Mesenchymal stem cell (in vitro differentiated cells and primary cell): ENCODE results near the gene ADAMTS17.

ENCODE experiments used
- DNase-seq: peaks from one replicate; pipeline ENCODE4 v3.0.0-alpha.2; 2013
- H2AFZ ChIP-seq: one replicate; pipeline ENCODE4 v1.6.1; 2013; ENCODE audit warnings: low read depth, mild to moderate bottlenecking, control low read depth, inconsistent platforms, low read length, moderate library complexity
- H2AK5ac ChIP-seq: 2 replicates; pipeline ENCODE4 v1.6.1; 2013; ENCODE audit warnings: low read length, moderate library complexity, mild to moderate bottlenecking, inconsistent platforms; ENCODE audit not compliant: severe bottlenecking
- H2BK120ac ChIP-seq: one replicate; pipeline ENCODE4 v1.6.1; 2013; ENCODE audit warnings: low read depth, mild to moderate bottlenecking, inconsistent platforms, low read length, moderate library complexity
- H2BK12ac ChIP-seq, 2 experiments: one replicate each; pipeline ENCODE4 v1.6.1; 2013; ENCODE audit warnings: inconsistent platforms in 2 of 2, low read length in 2 of 2, mild to moderate bottlenecking in 2 of 2, moderate library complexity in 2 of 2, control low read depth in 1 of 2
- H2BK15ac ChIP-seq: one replicate; pipeline ENCODE4 v1.6.1; 2013; ENCODE audit warnings: mild to moderate bottlenecking, low read depth, inconsistent platforms; ENCODE audit not compliant: poor library complexity, severe bottlenecking
- H2BK5ac ChIP-seq: 2 replicates; pipeline ENCODE4 v1.6.1; 2013; ENCODE audit warnings: low read depth, mild to moderate bottlenecking, low read length, control low read depth, inconsistent platforms; ENCODE audit not compliant: poor library complexity, severe bottlenecking
- H3K14ac ChIP-seq, 2 experiments: one replicate each; pipeline ENCODE4 v1.6.1; 2013; ENCODE audit warnings: inconsistent platforms in 2 of 2, low read length in 2 of 2, control low read depth in 1 of 2, mild to moderate bottlenecking in 1 of 2, moderate library complexity in 1 of 2
- H3K18ac ChIP-seq, 2 experiments: one replicate each; pipeline ENCODE4 v1.6.1; 2013; ENCODE audit warnings: inconsistent platforms in 2 of 2, low read length in 2 of 2, control low read depth in 1 of 2, low read depth in 1 of 2, mild to moderate bottlenecking in 1 of 2
- H3K23ac ChIP-seq, 2 experiments: one replicate each; pipeline ENCODE4 v1.6.1; 2013; ENCODE audit warnings: inconsistent platforms in 2 of 2, low read length in 2 of 2, mild to moderate bottlenecking in 2 of 2, moderate library complexity in 2 of 2, control low read depth in 1 of 2
- H3K27ac ChIP-seq: 2 replicates; pipeline ENCODE4 v1.5.1; 2013; ENCODE audit warnings: mild to moderate bottlenecking, moderate library complexity, low read length, control low read depth, inconsistent platforms; ENCODE audit not compliant: poor library complexity, severe bottlenecking
- H3K27me3 ChIP-seq, 2 experiments: 2 replicates each; pipeline versions ENCODE4 v1.6.1 to v1.7.0; 2013; ENCODE audit warnings: low read length in 2 of 2, mild to moderate bottlenecking in 2 of 2, moderate library complexity in 2 of 2, control low read depth in 1 of 2, inconsistent platforms in 1 of 2; ENCODE audit not compliant: control insufficient read depth in 1 of 2, insufficient read depth in 1 of 2
- H3K36me3 ChIP-seq, 2 experiments: 2 replicates each; pipeline versions ENCODE4 v1.6.1 to v1.7.0; 2013; ENCODE audit warnings: low read length in 2 of 2, control low read depth in 1 of 2, inconsistent platforms in 1 of 2, low read depth in 1 of 2, mild to moderate bottlenecking in 1 of 2; ENCODE audit not compliant: insufficient read depth in 2 of 2, control insufficient read depth in 1 of 2
- H3K4ac ChIP-seq, 2 experiments: one replicate each; pipeline ENCODE4 v1.6.1; 2013; ENCODE audit warnings: inconsistent platforms in 2 of 2, low read length in 2 of 2, mild to moderate bottlenecking in 2 of 2, moderate library complexity in 2 of 2, control low read depth in 1 of 2, low read depth in 1 of 2
- H3K4me1 ChIP-seq: 2 replicates; pipeline ENCODE4 v1.6.1; 2013; ENCODE audit warnings: low read depth, low read length, control low read depth; ENCODE audit not compliant: control insufficient read depth, insufficient read depth
- H3K4me2 ChIP-seq: 2 replicates; pipeline ENCODE4 v1.6.1; 2013; ENCODE audit warnings: low read length, mild to moderate bottlenecking, inconsistent platforms; ENCODE audit not compliant: poor library complexity, severe bottlenecking
- H3K4me3 ChIP-seq, 2 experiments: 2 replicates each; pipeline versions ENCODE4 v1.5.1 to v1.7.0; 2013; ENCODE audit warnings: low read length in 2 of 2, mild to moderate bottlenecking in 2 of 2, control low read depth in 1 of 2, low read depth in 1 of 2; ENCODE audit not compliant: insufficient read depth in 1 of 2
- H3K79me1 ChIP-seq: replicated peaks from 2 replicates; pipeline ENCODE4 v1.6.1; 2013; ENCODE audit warnings: mild to moderate bottlenecking, control low read depth, low read length, inconsistent platforms; ENCODE audit not compliant: poor library complexity, severe bottlenecking
- H3K9ac ChIP-seq: 2 replicates; pipeline ENCODE4 v1.7.0; 2013; ENCODE audit warnings: mild to moderate bottlenecking, low read length, moderate library complexity
- H3K9me3 ChIP-seq: 2 replicates; pipeline ENCODE4 v1.7.0; 2013; ENCODE audit warnings: mild to moderate bottlenecking, low read length; ENCODE audit not compliant: control insufficient read depth
- H4K8ac ChIP-seq: one replicate; pipeline ENCODE4 v1.6.1; 2013; ENCODE audit warnings: inconsistent platforms, mild to moderate bottlenecking, low read length, moderate library complexity
- H4K91ac ChIP-seq: one replicate; pipeline ENCODE4 v1.6.1; 2013; ENCODE audit warnings: mild to moderate bottlenecking, low read length, inconsistent platforms
- WGBS: methylation state at CpG from one replicate; pipeline ENCODE4 v1.1.7; 2013; ENCODE audit warnings: mixed read lengths; 5-methylcytosine and 5-hydroxymethylcytosine counted together

ADAMTS17 gene

DNA sequence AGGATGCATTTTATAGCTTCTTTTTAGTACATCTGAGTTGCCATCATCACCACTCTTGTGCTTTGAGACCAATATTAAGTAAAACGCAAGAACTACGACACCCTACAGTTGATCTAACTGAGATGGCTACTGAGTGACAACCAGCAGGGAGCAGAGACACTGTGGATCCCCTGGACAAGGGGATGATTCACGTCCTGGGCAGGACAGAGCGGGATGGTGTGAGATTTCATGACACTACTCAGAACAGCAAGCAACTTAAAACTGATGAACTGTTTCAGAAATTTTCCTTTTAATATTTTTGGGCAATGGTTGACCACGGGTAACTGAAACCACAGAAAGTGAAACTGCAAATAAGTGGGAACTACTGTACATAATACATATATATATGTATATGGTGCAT is 299.2 kb downstream of the ADAMTS17 start:
- Histone ChIP-seq H4K91ac (no peak overlapping the region), H3K4me1 (peaks cover 6% of the 10 kb centered on the region), H2BK12ac (no peak overlapping the region), H3K27ac (peak overlapping the region; percentile 86), H2AK5ac (no peak overlapping the region), H3K27me3 (no peaks in the 10 kb centered on the region), H3K14ac (no peak overlapping the region), H4K8ac (no peak overlapping the region), H2BK15ac (no peak overlapping the region), H2BK5ac (no peak overlapping the region), H3K9me3 (no peaks in the 10 kb centered on the region), H3K18ac (no peak overlapping the region), H3K36me3 (no peaks in the 10 kb centered on the region), H2AFZ (no peak overlapping the region), H3K4me3 (peak overlapping the region in 1 of 2 experiments; percentile 28), H3K4me2 (no peak overlapping the region), H3K79me1 (no peaks in the 10 kb centered on the region), H3K23ac (no peak overlapping the region), H2BK120ac (no peak overlapping the region), H3K4ac (no peak overlapping the region), H3K9ac (no peak overlapping the region)
- WGBS, result 34% methylated on average over 3 of the region's 5 CpGs
- DNase-seq, result peak; percentile 61

DNA sequence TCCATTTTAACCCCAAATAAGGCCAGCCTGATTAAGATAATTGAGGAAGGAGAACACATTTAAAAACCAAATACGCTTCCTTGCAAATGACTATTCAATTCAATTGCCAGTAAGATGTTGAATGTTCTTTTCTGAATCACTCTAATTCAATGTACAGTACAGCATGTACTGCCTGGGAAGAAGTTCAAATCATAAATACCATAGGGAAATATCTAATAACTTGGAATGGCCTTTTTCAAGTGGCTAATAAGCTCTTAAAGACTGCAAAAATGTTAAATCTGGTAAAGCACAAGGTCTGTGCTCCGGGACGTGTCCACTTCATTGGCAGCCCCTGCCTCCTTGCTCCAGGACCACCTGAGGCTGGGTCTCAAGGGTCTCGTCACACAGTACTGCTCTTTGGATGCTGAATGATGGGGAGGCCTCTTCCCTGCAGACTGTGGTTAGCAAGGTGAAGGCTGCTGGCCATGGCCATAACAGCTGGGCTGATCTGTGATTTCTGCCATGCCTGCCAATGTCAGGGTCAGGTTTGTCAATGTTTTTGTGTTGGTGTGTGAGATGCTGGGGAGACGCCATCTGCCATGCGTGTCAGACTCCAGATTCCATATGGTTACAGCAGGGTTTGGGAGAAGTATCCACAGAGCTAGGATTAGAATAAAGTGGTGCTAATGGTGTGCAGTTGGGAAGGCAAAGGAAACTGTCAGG is 300.5 kb downstream of the ADAMTS17 start:
- H2BK5ac ChIP-seq, result no peak overlapping the region
- H3K4me1 ChIP-seq, result peaks cover 6% of the 10 kb centered on the region
- DNase-seq, result no peak
- peak overlapping the region in 1 of 2 experiments; percentile 75 for H3K14ac ChIP-seq
- H3K79me1 ChIP-seq, result no peaks in the 10 kb centered on the region
- no peak overlapping the region for H2BK120ac ChIP-seq
- H3K27me3 ChIP-seq, result no peaks in the 10 kb centered on the region
- 99% methylated on average over 5 of the region's 6 CpGs for WGBS
- H3K4ac ChIP-seq, result no peak overlapping the region
- H3K9me3 ChIP-seq, result no peaks in the 10 kb centered on the region
- H3K18ac ChIP-seq, result no peak overlapping the region
- no peak overlapping the region for H3K9ac ChIP-seq
- no peak overlapping the region for H4K8ac ChIP-seq
- no peak overlapping the region for H3K4me2 ChIP-seq
- H3K4me3 ChIP-seq, result no peak overlapping the region
- no peak overlapping the region for H2AFZ ChIP-seq
- H3K36me3 ChIP-seq, result no peaks in the 10 kb centered on the region
- no peak overlapping the region for H2BK15ac ChIP-seq
- H2BK12ac ChIP-seq, result no peak overlapping the region
- peak overlapping the region; percentile 22 for H2AK5ac ChIP-seq
- H3K27ac ChIP-seq, result no peak overlapping the region
- H4K91ac ChIP-seq, result no peak overlapping the region
- H3K23ac ChIP-seq, result no peak overlapping the region

DNA sequence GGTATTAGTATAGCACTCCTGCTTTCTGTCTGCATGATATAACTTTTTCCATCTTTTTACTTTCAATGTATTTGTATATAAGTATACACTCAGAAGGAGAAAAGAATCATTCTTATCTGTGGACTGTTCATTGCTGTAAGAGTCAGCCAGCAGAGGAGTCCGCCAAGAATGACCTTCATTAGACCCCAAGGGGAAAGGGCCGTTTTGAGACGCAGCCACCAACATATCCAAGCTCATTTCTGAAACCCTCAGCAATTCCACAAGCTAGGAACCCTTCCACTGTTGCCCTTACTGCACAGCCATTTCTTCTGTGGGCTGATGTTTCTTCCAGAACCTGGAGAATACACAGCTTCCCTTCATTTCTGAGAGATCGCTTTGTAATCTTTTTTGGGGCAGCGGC is 301.8 kb downstream of the ADAMTS17 start:
- Histone ChIP-seq H3K23ac (no peak overlapping the region), H3K79me1 (no peaks in the 10 kb centered on the region), H2BK15ac (no peak overlapping the region), H3K27ac (no peak overlapping the region), H3K4me2 (no peak overlapping the region), H3K4ac (no peak overlapping the region), H2BK12ac (no peak overlapping the region), H3K4me1 (peaks cover 6% of the 10 kb centered on the region), H2AK5ac (no peak overlapping the region), H2AFZ (no peak overlapping the region), H3K18ac (no peak overlapping the region), H3K14ac (no peak overlapping the region), H3K36me3 (no peaks in the 10 kb centered on the region), H4K8ac (no peak overlapping the region), H3K9ac (no peak overlapping the region), H2BK120ac (no peak overlapping the region), H3K4me3 (no peak overlapping the region), H2BK5ac (no peak overlapping the region), H3K27me3 (peaks cover 0 to 3% of the 10 kb centered on the region in 2 experiments), H3K9me3 (no peaks in the 10 kb centered on the region), H4K91ac (no peak overlapping the region)
- 89% methylated on average over 4 of the region's 5 CpGs for WGBS
- DNase-seq, result no peak

DNA sequence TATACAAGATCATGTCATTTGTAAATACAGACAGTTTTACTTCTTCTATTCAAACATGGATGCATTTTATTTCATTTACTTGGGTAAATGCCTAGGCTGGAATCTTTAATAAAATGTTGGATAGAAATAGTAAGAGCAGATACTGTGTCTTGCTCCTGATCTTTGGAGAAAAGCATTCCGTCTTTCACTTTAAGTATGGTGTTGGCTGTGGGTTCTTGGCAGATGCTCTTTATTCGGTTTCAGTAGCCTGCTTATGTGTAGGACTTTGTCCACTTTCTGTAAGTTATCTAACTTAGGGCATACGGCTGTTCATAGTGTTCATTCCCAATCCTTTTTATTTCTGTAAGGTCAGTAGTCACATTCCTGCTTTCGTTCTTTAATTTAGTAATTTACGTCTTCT is 303.0 kb downstream of the ADAMTS17 start:
- Histone ChIP-seq H3K27me3 (peaks cover 4 to 10% of the 10 kb centered on the region in 2 experiments), H3K4ac (no peak overlapping the region), H2AK5ac (no peak overlapping the region), H3K27ac (no peak overlapping the region), H2BK12ac (no peak overlapping the region), H2BK15ac (no peak overlapping the region), H4K8ac (no peak overlapping the region), H3K4me3 (no peak overlapping the region), H3K9ac (no peak overlapping the region), H3K79me1 (no peaks in the 10 kb centered on the region), H2BK5ac (no peak overlapping the region), H3K14ac (no peak overlapping the region), H4K91ac (no peak overlapping the region), H2BK120ac (no peak overlapping the region), H3K4me1 (peaks cover 6% of the 10 kb centered on the region), H3K9me3 (no peaks in the 10 kb centered on the region), H3K36me3 (no peaks in the 10 kb centered on the region), H2AFZ (no peak overlapping the region), H3K23ac (no peak overlapping the region), H3K4me2 (no peak overlapping the region), H3K18ac (no peak overlapping the region)
- WGBS, result 94% methylated on average over 3 of the region's 5 CpGs
- DNase-seq, result no peak
